K562 (cell line): ENCODE results near the gene MZB1.

Experiments
- EP300 ChIP-seq: IDR thresholded peaks from 2 replicates; pipeline ENCODE4 v1.6.1; 2012; ENCODE audit warnings: low read length, improper control_type of control experiment
- MEF2A ChIP-seq: IDR thresholded peaks from 2 replicates; pipeline ENCODE4 v1.6.1; 2011; ENCODE audit warnings: low read depth, mild to moderate bottlenecking, low read length, moderate library complexity; ENCODE audit not compliant: control insufficient read depth
- PRPF4 ChIP-seq: fragments of 200-400 bp; formaldehyde crosslinking; IDR thresholded peaks from one replicate; pipeline ENCODE4 v1.6.1; 2017; ENCODE audit warnings: low read length, low read depth, mild to moderate bottlenecking; ENCODE audit not compliant: insufficient read depth, poor library complexity, severe bottlenecking
- REST ChIP-seq, 2 experiments: fragments of 450-650 bp; formaldehyde crosslinking in 1 of 2; IDR thresholded peaks; 2 replicates each; pipeline versions ENCODE4 v1.4.0 to v1.6.1; 2014 to 2020; ENCODE audit warnings: mild to moderate bottlenecking in 2 of 2, borderline replicate concordance in 1 of 2, low read depth in 1 of 2
- RNF2 ChIP-seq: sonication (generic); IDR thresholded peaks from 2 replicates; pipeline ENCODE4 v1.6.1; 2016
- STAT5B ChIP-seq: fragments of 250-450 bp; sonication (Bioruptor Pico); IDR thresholded peaks from 2 replicates; pipeline ENCODE4 v1.8.0; 2021; ENCODE audit warnings: mild to moderate bottlenecking, inconsistent platforms
- TF ChIP-seq, protein P1 (sequence below), 3 experiments: IDR thresholded peaks in 2 of 3; conservative IDR thresholded peaks in 1 of 3; 2 replicates each; pipeline ENCODE4 v1.5.1; 2011 to 2012; ENCODE audit warnings: low read length in 3 of 3, mild to moderate bottlenecking in 3 of 3, control low read depth in 2 of 3, improper control_type of control experiment in 1 of 3, inconsistent platforms in 1 of 3, low read depth in 1 of 3, mixed read lengths in 1 of 3, moderate library complexity in 1 of 3; ENCODE audit not compliant: insufficient read depth in 2 of 3
- TF ChIP-seq, protein P2 (sequence below): fragments of 250-450 bp; sonication (Bioruptor Pico); IDR thresholded peaks from 2 replicates; pipeline ENCODE4 v1.4.0; 2020; ENCODE audit warnings: mild to moderate bottlenecking, moderate library complexity

DNA sequence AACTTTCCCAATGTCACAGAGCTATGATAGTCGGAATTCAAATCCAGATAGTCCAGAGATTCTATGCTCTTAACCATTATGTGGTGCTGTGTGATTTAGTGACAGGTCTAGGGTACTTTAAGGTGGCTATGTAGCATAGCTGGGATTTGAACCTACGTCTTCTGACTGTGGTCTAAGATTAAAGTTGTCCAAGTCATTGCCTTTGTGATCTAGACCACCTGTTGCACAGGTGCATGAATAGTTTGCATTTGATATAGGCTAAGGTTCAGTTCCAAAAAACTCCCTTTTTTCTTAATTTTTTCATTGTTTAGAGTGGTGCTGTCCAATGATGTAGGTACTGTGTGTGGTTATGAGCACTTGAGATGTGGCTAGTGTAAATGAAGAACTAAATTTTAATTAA is 45.5 kb downstream of the MZB1 start:
- TF ChIP-seq REST (IDR thresholded peaks at IDR 0.05; ENCODE audit: borderline replicate concordance) (no peak), REST (CRISPR knock-in tag; IDR thresholded peaks at IDR 0.05; ENCODE audit: low read depth) (no peak), RNF2 (no peak), PRPF4 (no peak), STAT5B (CRISPR knock-in tag) (no peak), EP300 (no peak), MEF2A (no peak)
- TF ChIP-seq, protein P1, sequence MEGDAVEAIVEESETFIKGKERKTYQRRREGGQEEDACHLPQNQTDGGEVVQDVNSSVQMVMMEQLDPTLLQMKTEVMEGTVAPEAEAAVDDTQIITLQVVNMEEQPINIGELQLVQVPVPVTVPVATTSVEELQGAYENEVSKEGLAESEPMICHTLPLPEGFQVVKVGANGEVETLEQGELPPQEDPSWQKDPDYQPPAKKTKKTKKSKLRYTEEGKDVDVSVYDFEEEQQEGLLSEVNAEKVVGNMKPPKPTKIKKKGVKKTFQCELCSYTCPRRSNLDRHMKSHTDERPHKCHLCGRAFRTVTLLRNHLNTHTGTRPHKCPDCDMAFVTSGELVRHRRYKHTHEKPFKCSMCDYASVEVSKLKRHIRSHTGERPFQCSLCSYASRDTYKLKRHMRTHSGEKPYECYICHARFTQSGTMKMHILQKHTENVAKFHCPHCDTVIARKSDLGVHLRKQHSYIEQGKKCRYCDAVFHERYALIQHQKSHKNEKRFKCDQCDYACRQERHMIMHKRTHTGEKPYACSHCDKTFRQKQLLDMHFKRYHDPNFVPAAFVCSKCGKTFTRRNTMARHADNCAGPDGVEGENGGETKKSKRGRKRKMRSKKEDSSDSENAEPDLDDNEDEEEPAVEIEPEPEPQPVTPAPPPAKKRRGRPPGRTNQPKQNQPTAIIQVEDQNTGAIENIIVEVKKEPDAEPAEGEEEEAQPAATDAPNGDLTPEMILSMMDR (IDR thresholded peaks at IDR 0.05 in 2 of 3, conservative IDR thresholded peaks at IDR 0.05 in 1 of 3; ENCODE audit: insufficient read depth in 2 of 3, low read depth in 1 of 3, low read length in 3 of 3): no peak
- TF ChIP-seq, protein P2, sequence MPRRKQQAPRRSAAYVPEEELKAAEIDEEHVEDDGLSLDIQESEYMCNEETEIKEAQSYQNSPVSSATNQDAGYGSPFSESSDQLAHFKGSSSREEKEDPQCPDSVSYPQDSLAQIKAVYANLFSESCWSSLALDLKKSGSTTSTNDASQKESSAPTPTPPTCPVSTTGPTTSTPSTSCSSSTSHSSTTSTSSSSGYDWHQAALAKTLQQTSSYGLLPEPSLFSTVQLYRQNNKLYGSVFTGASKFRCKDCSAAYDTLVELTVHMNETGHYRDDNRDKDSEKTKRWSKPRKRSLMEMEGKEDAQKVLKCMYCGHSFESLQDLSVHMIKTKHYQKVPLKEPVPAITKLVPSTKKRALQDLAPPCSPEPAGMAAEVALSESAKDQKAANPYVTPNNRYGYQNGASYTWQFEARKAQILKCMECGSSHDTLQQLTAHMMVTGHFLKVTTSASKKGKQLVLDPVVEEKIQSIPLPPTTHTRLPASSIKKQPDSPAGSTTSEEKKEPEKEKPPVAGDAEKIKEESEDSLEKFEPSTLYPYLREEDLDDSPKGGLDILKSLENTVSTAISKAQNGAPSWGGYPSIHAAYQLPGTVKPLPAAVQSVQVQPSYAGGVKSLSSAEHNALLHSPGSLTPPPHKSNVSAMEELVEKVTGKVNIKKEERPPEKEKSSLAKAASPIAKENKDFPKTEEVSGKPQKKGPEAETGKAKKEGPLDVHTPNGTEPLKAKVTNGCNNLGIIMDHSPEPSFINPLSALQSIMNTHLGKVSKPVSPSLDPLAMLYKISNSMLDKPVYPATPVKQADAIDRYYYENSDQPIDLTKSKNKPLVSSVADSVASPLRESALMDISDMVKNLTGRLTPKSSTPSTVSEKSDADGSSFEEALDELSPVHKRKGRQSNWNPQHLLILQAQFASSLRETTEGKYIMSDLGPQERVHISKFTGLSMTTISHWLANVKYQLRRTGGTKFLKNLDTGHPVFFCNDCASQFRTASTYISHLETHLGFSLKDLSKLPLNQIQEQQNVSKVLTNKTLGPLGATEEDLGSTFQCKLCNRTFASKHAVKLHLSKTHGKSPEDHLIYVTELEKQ (CRISPR knock-in tag): no peak
